NCI-H146 (cell line): ENCODE measurements around the gene OSBPL3.

Source experiments
- DNase-seq: peaks from one replicate; lab custom pipeline; 2025; lab: John Stamatoyannopoulos, UW

OSBPL3 gene

GRCh38 chr7:24827589-24827988, 152.4 kb downstream of the OSBPL3 start:
- DNase-seq = no peak

- DNase-seq = no peak
Measured at GRCh38 chr7:24827027-24827426, 153.0 kb downstream of the OSBPL3 start.

DNA sequence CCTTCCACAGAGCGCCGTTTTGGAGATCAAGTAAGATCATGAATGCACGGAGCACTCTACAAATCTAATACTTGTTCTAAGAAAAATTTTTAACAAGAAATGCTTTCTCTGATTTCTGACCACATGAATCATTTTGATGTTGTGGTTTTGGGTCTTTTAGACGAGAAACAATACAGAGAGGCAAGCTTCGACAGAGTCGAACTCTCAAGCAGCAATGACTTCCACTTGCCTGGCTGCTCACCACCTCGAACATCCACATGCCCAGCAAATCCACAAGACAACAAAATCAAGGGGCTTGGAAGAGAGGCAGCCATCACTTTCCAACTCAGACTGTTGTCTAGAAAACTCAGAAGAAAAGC, 153.3 kb downstream of the OSBPL3 start:
- no peak for DNase-seq

GRCh38 chr7:24825931-24826661, 153.9 kb downstream of the OSBPL3 start:
- no peak for DNase-seq

DNA sequence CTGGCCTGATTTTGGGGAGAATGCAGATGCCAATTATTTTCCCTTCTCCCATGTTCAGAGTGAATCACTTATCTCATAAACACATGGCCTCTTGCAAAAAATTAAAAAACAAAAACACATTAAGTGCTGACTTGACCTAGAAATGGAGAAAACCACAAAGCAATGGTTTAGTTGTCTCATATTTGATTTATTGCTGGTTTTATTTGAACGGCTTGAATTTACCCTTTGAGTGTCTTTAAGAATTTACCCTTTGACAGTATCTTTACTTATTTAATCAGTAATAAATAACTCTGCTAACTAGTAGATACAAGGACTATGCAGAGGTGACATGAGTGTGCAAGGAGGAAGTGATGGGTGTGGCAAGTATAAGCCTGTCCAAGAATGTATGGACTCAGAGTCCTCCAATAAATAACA, 154.6 kb downstream of the OSBPL3 start:
- no peak for DNase-seq

GRCh38 chr7:24824896-24825295, 155.1 kb downstream of the OSBPL3 start:
- DNase-seq = no peak

DNA sequence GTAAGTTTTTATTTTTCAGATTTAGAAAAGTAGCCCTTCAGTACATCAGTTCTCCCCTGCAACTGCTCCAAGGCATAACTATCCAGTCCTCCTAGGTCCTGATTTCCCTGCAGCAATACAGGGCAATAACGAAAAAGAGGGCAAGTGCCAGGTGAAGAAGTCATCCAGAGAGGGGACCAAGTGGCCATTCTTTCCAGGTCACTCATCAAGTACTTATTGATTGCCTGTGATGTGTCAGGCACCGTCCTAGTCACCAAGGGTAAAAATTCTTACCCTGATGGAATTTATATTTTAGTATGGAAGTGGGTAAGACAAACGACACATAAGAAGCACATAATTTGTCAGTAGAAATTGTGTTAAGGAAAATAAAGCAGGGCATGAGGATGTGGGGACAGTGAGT, 155.6 kb downstream of the OSBPL3 start:
- DNase-seq = no peak

- DNase-seq = no peak
Measured at GRCh38 chr7:24821754-24822054, 158.3 kb downstream of the OSBPL3 start.

GRCh38 chr7:24821045-24821753, 158.8 kb downstream of the OSBPL3 start:
- peak; percentile 13 for DNase-seq

GRCh38 chr7:24820730-24821044, 159.3 kb downstream of the OSBPL3 start:
- peak; percentile 60 for DNase-seq

DNA sequence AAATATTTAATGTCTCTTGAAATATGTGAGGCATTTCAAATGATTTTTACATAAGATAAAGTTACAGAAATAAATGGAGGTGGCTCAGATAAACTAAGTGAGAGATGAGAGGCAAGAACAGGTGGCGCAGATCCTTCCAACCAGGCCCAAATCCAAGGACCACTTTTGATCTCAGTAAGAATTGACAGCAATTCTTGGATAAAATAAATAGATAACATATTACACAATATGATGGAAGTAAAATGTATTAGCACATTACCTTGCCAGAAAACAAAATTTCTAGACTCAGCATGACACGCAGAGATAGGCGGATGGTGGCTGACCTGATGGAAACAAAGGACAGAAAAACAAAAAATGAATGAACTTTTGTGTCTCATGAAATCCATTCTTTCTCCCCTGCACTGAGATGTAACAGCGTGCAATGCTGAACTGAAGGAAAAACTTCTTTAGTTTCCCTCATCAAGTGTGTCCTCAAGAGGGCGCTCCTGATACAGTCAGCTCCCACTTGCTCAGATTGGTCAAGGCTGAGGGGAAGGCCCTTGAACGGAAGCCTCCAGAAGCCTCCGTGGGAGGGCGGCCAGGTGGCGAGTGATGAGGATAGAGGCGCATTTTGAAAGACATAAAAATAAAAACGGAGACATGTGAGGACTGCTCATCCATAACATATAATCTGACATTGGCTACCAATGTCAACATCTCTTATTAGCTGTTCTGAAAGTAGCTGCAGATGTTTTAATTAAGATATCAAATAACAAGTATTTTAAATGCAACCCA, 159.9 kb downstream of the OSBPL3 start:
- peak; percentile 90 for DNase-seq

GRCh38 chr7:24817339-24817738, 162.6 kb downstream of the OSBPL3 start:
- no peak for DNase-seq

DNA sequence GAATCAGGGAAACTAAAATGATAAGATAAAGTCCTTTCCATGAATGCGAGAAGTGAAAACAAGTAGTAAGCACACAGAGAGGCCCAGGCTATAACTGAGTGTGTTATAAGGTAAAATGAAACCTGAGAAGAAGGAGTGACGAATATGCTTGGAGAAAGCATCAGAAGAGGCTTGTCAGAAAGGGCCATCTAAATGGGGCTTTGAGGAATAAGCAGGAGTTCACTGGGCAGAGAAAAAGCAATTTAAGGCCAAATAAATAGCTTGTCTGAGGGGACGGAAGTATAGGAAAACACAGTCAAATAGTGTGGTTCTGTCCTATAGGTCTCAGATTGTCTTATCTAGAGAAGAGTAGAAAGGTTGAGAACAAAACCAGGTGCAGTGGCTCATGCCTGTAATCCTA, 163.1 kb downstream of the OSBPL3 start:
- no peak for DNase-seq

GRCh38 chr7:24812305-24812945, 167.6 kb downstream of the OSBPL3 start:
- DNase-seq = peak; percentile 37

DNA sequence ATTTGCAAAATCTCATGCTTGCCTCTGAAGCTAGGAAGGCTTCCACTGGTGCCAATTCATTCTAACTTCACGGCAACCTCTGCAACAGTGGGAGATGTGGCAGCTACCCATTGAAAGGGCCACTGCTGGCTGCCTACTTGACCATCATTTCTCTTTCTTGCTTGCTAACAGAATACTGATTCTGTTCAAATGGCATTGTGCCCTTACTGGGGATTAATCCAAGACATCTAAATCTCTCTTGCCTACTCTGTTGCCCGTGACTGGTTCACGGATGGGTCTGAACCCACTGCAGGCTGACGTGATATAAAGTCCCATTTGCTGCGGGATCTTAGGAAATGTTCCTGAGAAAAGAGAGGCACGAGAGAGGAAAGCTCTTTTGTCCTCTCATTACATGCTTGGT, 171.5 kb downstream of the OSBPL3 start:
- no peak for DNase-seq

- DNase-seq = no peak
Measured at GRCh38 chr7:24802300-24802699, 177.7 kb downstream of the OSBPL3 start.

GRCh38 chr7:24801883-24802282, 178.1 kb downstream of the OSBPL3 start:
- DNase-seq = no peak

GRCh38 chr7:24800667-24801066, 179.3 kb downstream of the OSBPL3 start:
- DNase-seq = no peak

DNA sequence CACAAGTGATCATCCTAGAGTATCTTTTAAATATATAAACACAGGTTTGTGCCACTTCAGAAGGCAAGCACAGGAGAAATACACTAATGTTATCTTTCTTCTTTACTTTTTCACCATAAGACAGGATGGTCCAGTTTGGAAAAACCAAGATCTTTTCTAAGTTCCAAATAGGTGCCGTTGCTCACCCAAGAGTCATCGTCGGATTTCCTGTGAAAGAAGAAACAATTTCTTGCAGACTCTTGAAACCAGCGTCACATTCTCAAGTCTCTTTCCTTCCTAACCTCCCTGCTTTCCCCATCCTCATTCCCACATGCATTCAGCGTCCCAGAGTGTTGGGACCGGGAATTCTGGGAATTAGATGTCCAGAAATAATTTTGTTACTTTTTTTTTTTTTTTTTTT, 179.9 kb downstream of the OSBPL3 start:
- DNase-seq = no peak

GRCh38 chr7:24799506-24799905, 180.5 kb downstream of the OSBPL3 start:
- no peak for DNase-seq

DNA sequence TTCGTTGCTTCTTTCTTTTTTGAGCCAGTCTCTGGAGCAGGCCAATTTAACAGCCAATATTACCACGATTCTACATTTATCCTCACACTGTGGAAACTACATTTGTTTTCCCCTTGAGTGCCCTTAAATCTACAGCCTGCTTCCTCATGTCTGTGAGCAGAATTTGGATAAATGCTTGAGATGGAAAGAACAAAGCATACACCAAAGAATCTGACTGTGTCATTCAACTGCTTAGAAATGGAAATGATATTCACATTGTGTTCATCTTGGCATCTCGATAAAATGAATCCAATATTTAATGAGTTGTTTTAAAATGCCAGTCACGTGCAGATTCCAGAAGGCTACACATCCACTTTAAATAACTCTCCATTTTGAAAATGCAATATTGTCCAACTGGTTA, 181.7 kb downstream of the OSBPL3 start:
- DNase-seq = no peak

DNA sequence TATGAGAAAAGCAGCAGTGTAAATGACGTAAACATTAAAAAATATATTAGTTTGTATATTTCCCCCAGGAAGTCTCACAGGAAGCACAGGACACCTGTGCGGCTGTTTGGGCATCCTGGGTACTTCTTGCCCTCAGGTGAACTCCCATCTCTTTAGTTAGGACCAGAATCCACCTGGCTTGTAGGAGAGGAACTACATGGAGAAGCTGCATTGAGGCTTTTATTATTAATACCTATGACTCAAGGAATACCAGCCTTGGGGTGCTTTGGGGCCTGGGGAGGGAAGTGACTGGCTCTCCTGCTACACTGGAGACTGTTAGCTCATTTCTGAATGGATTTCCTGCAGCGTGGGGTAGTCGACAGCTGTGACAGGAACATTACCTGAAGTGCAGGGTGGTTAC, 182.7 kb downstream of the OSBPL3 start:
- DNase-seq = no peak

DNA sequence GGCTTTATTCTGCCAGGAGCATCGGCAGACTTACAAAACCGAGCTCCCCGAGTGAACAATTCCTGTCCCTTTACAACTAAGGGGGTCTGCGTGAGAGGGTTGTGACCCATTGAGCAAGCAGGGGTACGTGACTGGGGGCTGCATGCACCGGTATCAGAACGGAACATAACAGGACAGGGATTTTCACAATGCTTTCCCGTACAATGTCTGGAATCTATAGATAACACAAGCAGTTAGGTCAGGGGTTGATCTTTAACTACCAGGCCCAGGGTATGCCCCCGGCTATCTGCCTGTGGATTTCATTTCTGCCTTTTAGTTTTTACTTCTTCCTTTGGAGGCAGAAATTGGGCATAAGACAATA, 184.6 kb downstream of the OSBPL3 start:
- DNase-seq = no peak
